Measurements from ENCODE around the gene TAS2R5.
A peak's percentile ranks its signal among the peaks of the same experiment; 100 is the strongest.
"Not testable (repeated sequence)": the region's sequence is repeated elsewhere in the genome, so short reads cannot be mapped to it uniquely, and the experiment has no call there.

The TAS2R5 gene, protein sequence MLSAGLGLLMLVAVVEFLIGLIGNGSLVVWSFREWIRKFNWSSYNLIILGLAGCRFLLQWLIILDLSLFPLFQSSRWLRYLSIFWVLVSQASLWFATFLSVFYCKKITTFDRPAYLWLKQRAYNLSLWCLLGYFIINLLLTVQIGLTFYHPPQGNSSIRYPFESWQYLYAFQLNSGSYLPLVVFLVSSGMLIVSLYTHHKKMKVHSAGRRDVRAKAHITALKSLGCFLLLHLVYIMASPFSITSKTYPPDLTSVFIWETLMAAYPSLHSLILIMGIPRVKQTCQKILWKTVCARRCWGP

DNA sequence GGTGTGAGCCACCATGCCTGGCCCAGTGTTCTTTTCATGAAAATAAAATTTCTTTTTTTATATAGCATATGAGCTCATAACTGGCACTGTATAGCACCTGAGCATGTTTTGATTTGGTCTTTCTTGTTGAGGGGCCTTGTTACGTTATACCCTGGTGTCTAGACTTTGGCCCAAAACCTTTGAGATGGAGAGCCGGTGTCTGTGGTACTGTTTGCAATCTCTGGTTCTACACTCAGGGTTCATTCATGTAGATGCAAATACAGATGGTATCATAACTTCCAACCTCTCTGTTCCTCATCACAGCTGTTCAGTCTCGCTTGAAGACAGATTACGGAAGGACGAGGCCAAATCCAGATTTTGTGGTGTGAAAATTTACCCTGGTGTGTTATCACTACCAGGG lies at the start of gene TAS2R5:
TAS2R5 (plus strand) TSS at position 301 of the 400 bp plus-strand sequence. CDS start 145 bp downstream, outside the sequence.
- no peak for DNase-seq (ENCODE audit: low spot score)

DNA sequence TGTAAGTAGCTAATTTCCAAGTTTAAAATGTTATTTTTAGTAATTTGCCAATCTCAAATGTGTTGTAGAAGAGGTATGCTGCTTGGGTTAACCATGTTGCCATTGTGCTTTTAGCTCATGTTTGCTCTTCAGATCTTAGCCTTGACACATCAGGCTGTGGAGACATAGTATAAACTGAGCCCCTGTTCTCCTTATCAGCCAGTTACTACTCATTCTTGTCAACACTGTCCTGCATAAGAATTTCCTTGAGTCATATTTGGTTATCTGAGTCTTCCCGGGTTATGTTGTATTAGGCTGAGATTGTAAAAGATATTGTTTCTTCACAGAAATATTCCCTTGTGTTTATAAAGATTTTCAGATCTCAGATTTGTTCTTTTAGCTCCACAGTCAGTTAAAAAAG lies 47.8 kb upstream of the TAS2R5 start:
- no peak for DNase-seq (ENCODE audit: low spot score)

GRCh38 chr7:141744131-141744530 lies 45.9 kb upstream of the TAS2R5 start:
- DNase-seq (ENCODE audit: low spot score): no peak

DNA sequence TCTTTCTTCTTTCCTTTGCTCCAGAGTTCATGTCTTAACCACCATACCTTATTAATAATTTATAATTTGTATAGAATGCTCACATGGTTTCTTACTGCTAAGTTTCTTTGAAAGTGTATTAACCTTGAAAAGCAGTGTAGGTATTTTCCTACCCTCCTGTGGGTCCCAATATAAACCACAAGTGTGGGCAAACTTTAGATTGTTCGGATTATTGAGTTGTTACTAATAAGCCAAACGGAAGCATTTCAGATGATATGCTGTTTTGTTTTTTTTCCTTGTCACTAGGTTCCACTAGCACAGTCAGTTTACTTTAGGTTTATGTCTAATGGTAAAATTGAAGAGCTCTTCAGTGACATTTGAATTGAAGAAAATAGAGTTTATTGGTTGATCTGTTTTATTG lies 41.6 kb upstream of the TAS2R5 start:
- no peak for DNase-seq (ENCODE audit: low spot score)

DNA sequence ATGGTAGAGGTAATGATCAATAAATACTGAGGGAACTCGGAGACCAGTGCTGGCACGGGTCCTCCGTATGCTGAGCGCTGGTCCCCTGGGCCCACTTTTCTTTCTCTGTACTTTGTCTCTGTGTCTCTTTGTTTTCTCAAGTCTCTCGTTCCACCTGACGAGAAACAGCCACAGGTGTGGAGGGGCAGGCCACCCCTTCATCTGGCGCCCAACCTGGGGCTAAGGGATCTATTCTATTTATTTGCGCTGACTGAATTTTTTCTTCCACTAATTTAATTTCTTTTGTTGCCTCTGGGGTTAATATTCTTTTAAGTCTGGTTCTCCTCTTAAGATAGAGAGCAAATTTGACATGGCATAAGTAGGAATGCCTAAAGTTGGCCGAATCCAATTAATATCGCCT lies 38.1 kb upstream of the TAS2R5 start:
- not testable (repeated sequence) for DNase-seq (ENCODE audit: low spot score)

- DNase-seq (ENCODE audit: low spot score): no peak
Measured at GRCh38 chr7:141752634-141753033, 37.4 kb upstream of the TAS2R5 start.

DNA sequence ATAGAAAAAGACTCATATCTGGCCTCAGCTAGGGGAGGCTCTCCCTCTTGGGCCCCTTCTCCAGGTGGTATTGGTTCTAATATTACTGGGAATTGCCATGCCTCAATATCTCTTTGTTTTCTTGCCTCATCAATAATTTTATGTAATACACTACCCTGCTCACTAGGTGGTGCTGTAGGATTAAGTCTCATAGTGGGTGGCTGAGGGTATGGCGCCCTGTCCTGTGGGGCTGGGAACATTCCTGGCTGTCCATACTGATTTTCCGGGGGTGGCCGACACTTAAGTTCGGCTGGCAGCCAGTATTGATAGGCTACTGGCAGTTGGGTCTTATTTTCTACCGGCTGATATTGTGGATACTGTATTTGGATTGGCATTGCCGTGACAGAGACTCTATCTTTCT lies 35.1 kb upstream of the TAS2R5 start:
- DNase-seq (ENCODE audit: low spot score): peak; percentile 25

DNA sequence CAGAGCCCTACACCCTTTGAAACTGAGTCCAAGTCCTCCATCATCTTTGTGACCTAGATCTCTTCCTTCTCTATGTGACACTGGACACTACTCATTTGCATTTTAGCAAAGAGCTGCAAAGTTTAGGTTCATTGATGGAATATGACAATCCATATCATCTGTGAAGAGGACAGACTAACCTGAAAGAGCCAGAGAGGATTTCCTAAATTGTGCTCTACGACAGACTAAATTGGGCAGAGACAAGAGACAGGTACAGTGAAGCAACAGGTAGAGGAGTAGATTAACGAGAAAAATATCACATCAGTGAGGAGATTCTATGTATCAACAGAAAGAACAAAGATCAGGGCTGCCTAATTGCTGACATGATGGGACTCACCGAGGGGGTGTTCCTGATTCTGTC lies 26.2 kb upstream of the TAS2R5 start, which contains the start of gene TAS2R3:
TAS2R3 (plus strand) TSS at position 301 of the 400 bp plus-strand sequence; CDS start at position 363, 62 bp downstream.
- DNase-seq (ENCODE audit: low spot score): no peak

DNA sequence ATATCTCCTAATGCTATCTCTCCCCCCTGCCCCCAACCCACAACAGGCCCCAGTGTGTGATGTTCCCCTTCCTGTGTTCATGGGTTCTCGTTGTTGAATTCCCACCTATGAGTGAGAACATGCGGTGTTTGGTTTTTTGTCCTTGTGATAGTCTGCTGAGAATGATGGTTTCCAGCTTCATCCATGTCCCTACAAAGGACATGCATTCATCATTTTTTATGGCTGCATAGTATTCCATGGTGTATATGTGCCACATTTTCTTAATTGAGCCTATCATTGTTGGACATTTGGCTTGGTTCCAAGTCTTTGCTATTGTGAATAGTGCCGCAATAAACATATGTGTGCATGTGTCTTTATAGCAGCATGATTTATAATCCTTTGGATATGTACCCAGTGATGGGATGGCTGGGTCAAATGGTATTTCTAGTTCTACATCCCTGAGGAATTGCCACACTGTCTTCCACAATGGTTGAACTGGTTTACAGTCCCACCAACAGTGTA lies 19.9 kb upstream of the TAS2R5 start:
- not testable (repeated sequence) for DNase-seq (ENCODE audit: low spot score)

DNA sequence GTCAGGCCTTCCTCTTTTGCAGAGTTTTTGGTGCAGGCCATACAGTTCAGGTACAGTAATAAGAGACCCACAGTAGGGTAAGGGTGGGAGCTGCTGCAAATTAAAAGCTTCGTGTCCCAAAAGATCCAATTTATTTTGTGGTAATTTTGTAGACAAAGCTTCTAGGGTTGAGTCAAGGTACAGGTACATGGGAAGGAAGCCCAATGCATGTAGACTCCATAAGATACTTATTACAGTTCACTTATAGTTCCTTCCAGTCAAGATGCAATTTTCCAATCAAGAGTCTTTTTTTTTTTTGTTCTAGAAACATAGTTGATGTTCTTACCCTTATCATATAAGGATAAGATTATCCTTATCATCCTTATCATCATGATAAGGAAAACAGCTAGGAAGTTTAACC lies 13.6 kb upstream of the TAS2R5 start, which contains the start of gene TAS2R4:
TAS2R4 (plus strand) TSS at position 301 of the 400 bp plus-strand sequence. CDS start 1,815 bp downstream, outside the sequence.
- DNase-seq (ENCODE audit: low spot score): no peak

GRCh38 chr7:141785706-141786552 lies 4.1 kb upstream of the TAS2R5 start:
- peak; percentile 59 for DNase-seq (ENCODE audit: low spot score)

DNA sequence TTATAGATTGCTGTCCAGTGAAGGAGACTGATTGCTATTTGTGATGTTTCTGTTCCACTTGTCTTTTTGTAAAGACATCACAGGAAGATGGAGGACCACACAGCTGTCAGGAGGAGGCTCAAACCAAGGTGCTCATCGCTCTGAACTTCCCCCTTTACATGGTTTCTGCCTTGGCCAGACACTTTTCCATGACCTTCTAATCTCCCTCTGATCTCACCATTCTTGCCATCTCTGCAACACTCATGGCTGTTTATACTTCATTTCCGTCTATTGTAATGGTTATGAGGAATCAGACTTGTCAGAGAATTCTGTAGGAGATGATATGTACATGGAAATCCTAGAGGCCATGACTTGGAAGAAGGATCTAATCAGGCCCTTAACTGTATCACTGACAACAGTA lies 1.7 kb upstream of the TAS2R5 start:
- DNase-seq (ENCODE audit: low spot score): no peak

DNA sequence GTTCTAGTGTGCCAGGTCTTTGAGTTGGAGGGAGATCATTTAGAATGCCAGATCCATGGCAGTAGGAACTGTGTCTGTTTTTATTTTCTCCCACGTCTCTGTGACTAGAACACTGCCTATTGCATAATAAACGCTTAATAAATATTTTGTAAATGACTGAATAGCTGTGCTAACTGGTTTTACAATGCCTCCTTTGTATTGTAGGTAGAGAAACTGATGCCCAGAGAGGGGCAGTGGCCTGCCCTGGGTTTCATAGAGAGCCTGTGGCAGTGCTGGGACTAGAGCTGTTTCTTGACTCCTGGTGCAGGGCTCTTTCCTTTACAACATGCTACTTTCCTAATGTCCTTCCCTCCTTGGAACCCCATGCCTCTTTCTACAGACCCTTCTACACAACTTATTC lies 2.5 kb downstream of the TAS2R5 start:
- no peak for DNase-seq (ENCODE audit: low spot score)

DNA sequence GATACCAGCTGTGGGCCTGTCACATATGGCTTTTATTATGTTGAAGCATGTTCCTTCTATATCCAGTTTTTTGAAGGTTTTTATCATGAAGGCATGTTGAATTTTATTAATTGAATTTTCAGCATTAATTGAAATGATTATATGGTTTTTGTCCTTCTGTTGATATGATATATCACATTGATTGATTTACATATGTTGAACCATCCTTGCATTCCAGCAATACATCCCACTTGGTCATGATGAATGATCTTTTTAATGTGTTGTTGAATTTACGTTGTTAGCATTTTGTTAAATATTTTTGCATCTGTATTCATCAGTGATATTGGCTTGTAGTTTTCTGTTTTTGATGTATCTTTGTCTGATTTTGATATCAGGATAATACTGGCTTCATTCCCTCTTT lies 30.1 kb downstream of the TAS2R5 start:
- DNase-seq (ENCODE audit: low spot score): no peak

GRCh38 chr7:141822432-141822831 lies 32.4 kb downstream of the TAS2R5 start:
- not testable (repeated sequence) for DNase-seq (ENCODE audit: low spot score)

- no peak for DNase-seq (ENCODE audit: low spot score)
Measured at GRCh38 chr7:141837683-141838082, 47.7 kb downstream of the TAS2R5 start.

GRCh38 chr7:141838581-141838980 lies 48.6 kb downstream of the TAS2R5 start:
- no peak for DNase-seq (ENCODE audit: low spot score)

DNA sequence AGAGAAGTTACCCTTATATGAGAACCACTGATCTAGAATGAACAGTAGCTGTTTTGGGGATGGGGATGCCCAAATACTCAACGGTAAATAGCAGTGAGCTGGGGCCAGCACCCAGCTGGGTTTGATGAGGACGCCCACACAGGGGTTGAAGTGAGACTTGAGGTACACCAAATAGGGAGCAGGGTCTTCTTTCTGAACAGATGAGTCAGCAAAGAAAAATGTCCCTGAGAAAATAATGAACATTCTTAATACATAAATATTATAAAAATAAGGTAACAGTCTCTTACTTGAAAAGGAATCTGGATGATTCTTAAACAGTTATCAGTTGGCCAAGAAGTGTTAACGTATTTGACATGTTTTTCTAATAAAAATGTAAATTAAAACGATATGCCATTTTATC lies 49.2 kb downstream of the TAS2R5 start:
- DNase-seq (ENCODE audit: low spot score): no peak

GRCh38 chr7:141840708-141841107 lies 50.7 kb downstream of the TAS2R5 start:
- DNase-seq (ENCODE audit: low spot score): no peak
